Measurements from ENCODE around the gene SCGB3A1. TPM values are rescaled to one million over a fixed set of nuclear protein-coding genes. Genes with fewer than 3 reads are reported as not detected.

SCGB3A1 gene
- total RNA-seq, 1 experiment from 2014 or later, result not detected

DNA sequence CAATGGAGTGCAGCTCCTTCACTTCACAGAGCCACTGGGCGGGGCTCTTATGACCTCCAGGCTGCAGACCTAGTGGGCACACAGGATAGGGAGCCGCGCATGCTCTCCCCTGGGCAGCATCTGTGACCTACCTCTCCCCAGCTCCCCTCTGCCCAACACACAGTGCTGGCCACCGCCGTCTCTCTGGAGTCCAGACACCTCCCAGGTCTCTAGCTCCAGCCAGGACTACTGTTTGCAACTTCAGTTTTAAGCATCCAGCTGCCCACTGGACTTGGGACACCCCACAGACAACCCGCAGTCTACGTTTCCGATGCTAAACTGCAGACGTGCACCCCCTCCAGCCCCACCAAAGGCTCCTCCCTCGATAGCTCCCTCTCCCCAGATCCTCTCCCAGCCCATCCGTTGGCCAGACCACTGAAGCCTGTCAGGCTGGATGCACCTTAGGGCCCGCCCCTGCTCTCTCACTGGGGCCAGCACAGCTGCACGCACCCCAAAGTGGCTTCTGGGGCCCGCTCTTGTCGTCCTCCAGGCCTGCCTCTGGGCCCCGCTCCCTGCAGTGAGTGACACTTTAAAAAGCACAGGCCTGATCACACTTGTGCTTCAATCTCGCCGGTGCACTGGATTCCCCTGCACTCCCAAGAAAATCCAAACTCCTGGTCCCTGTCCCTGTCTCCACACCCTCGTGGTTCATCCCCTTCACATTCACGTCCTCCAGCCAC lies 46.8 kb upstream of the SCGB3A1 start:
- Histone ChIP-seq H4K20me1 (ENCODE audit: control insufficient read depth, insufficient read depth, insufficient read length) (peaks cover 3% of the 10 kb centered on the region), H2BK5ac (ENCODE audit: insufficient read length, low read length) (no peak overlapping the region), H2AFZ (ENCODE audit: low read length) (no peak overlapping the region), H4K91ac (ENCODE audit: insufficient read length, low read depth, low read length) (no peak overlapping the region), H2BK12ac (ENCODE audit: insufficient read length, low read depth, low read length) (no peak overlapping the region), H3K4ac (ENCODE audit: low read depth, low read length) (no peak overlapping the region), H3K9ac (ENCODE audit: extremely low read depth, insufficient read length, low read length) (no peak overlapping the region), H3K9me3 (ENCODE audit: control insufficient read depth, low read depth, low read length) (no peaks in the 10 kb centered on the region), H3K79me1 (ENCODE audit: insufficient read depth, low read depth, low read length, poor library complexity, severe bottlenecking) (no peaks in the 10 kb centered on the region), H3K4me1 (ENCODE audit: insufficient read depth, low read length) (no peaks in the 10 kb centered on the region), H4K8ac (replicated peaks; ENCODE audit: insufficient read length, low read depth, low read length) (no peak overlapping the region), H3K27ac (ENCODE audit: insufficient read length, low read depth, low read length) (no peak overlapping the region), H3K27me3 (ENCODE audit: insufficient read depth, low read length) (no peaks in the 10 kb centered on the region), H4K5ac (ENCODE audit: insufficient read length, low read depth, low read length) (no peak overlapping the region), H3K23me2 (ENCODE audit: insufficient read length, low read depth, low read length, poor library complexity, severe bottlenecking) (no peaks in the 10 kb centered on the region), H2AK5ac (ENCODE audit: insufficient read length, low read length) (no peak overlapping the region), H3K18ac (ENCODE audit: insufficient read length, low read depth, low read length) (no peak overlapping the region), H3K56ac (ENCODE audit: insufficient read length, low read depth, low read length) (no peak overlapping the region), H3K4me2 (ENCODE audit: insufficient read depth, insufficient read length, low read length) (no peak overlapping the region), H3K23ac (ENCODE audit: insufficient read length, low read depth, low read length) (no peak overlapping the region), H2BK120ac (ENCODE audit: low read depth, low read length, poor library complexity, severe bottlenecking) (no peak overlapping the region), H3K79me2 (ENCODE audit: insufficient read depth, low read length) (no peaks in the 10 kb centered on the region), H3K14ac (ENCODE audit: insufficient read depth, low read length) (no peak overlapping the region), H2BK20ac (ENCODE audit: low read depth, low read length, poor library complexity, severe bottlenecking) (no peak overlapping the region), H2BK15ac (ENCODE audit: low read depth, low read length) (no peak overlapping the region), H3T11ph (ENCODE audit: low read length) (no peak overlapping the region)
- H3K27ac Mint-ChIP-seq, result no peak overlapping the region; a peak in 1 of 7 replicates
- TF ChIP-seq, protein P1, sequence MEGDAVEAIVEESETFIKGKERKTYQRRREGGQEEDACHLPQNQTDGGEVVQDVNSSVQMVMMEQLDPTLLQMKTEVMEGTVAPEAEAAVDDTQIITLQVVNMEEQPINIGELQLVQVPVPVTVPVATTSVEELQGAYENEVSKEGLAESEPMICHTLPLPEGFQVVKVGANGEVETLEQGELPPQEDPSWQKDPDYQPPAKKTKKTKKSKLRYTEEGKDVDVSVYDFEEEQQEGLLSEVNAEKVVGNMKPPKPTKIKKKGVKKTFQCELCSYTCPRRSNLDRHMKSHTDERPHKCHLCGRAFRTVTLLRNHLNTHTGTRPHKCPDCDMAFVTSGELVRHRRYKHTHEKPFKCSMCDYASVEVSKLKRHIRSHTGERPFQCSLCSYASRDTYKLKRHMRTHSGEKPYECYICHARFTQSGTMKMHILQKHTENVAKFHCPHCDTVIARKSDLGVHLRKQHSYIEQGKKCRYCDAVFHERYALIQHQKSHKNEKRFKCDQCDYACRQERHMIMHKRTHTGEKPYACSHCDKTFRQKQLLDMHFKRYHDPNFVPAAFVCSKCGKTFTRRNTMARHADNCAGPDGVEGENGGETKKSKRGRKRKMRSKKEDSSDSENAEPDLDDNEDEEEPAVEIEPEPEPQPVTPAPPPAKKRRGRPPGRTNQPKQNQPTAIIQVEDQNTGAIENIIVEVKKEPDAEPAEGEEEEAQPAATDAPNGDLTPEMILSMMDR (conservative IDR thresholded peaks at IDR 0.05), result no peak
- no peak overlapping the region; a peak in 2 of 5 replicates for H3K4me3 Mint-ChIP-seq
- H3K4me1 Mint-ChIP-seq, result peaks cover 0 to 11% of the 10 kb centered on the region in 2 experiments; a peak in 2 of 4 replicates
- H3K36me3 Mint-ChIP-seq (ENCODE audit: insufficient read depth in 1 of 3, low read depth in 3 of 3), result no peaks in the 10 kb centered on the region; a peak in 2 of 7 replicates
- WGBS (ENCODE audit: extremely low coverage, insufficient read length, low lambda C conversion rate), result no CpG with 5 or more reads among the region's 20 CpGs
- 0 out of 5 replicates have a peak, but pooled peaks cover 0 to 2% of the 10 kb centered on the region in 2 experiments for H3K9me3 Mint-ChIP-seq
- H3K27me3 Mint-ChIP-seq (ENCODE audit: low read depth), result peaks cover 8% of the 10 kb centered on the region
- DNase-seq, result no peak
